Measurements from ENCODE around the gene FUS. TPM values are rescaled to one million over a fixed set of nuclear protein-coding genes. Genes with fewer than 3 reads are reported as not detected.

The FUS gene
- total RNA-seq, 2 donors from 2014 or later = 910 to 947 TPM

DNA sequence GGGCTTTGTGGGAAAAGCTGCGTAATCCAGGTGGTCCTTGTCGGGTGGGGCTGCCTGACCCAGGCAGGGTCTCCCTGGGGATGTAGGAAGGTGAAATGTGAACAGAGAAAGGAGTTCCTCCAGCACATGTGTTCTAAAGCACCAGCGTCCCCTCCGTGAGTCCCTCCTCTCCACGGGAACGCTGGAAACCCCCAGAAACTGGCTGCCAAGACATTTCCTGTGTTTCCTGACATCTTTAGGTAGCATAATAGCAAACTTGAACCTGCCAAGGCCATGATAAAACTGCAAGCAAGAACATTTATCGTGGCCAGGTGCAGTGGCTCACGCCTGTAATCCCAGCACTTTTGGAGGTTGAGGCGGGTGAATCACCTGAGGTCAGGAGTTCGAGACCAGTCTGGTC, 49.6 kb downstream of the FUS start:
- no peak for ATAC-seq
- Mint-ChIP-seq H3K27ac (no peak overlapping the region), H3K4me3 (no peak overlapping the region), H3K27me3 (no peaks in the 10 kb centered on the region), H3K4me1 (no peaks in the 10 kb centered on the region), H3K36me3 (ENCODE audit: low read depth) (no peaks in the 10 kb centered on the region)
- H3K9me3 ChIP-seq (ENCODE audit: control insufficient read depth, low read length, poor library complexity, severe bottlenecking) = no peaks in the 10 kb centered on the region
- DNase-seq = no peak

DNA sequence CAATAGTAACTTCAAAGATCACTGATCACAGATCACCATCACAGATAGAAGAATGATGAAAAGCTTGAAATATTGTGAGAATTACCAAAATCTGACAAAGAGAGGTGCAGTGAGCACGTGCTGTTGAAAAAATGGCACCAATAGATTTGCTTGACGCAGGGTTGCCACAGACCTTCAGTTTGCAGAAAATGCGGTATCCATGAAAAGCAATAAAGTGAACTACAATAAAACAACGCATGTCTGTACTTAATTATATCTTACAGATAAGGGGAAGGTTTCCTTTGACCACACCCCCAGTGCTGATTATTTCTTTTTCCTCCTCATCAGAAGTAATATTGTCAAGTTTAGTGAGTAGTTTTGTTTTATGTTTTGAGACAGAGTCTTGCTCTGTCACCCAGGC, 58.1 kb downstream of the FUS start:
- DNase-seq (no peak), ATAC-seq (no peak)
- no peaks in the 10 kb centered on the region for H3K27me3 Mint-ChIP-seq
- no peak overlapping the region for H3K4me3 Mint-ChIP-seq
- no peaks in the 10 kb centered on the region for H3K36me3 Mint-ChIP-seq (ENCODE audit: low read depth)
- no peaks in the 10 kb centered on the region for H3K9me3 ChIP-seq (ENCODE audit: control insufficient read depth, low read length, poor library complexity, severe bottlenecking)
- no peak overlapping the region for H3K27ac Mint-ChIP-seq
- peaks cover 4% of the 10 kb centered on the region for H3K4me1 Mint-ChIP-seq

Other genes with a start within 250 kb of the FUS start
- gene ORAI3, start 231.1 kb upstream of the FUS start, total RNA-seq = 1 to 10 TPM; 6.4 to 7.5 TPM
- gene SETD1A, start 222.4 kb upstream of the FUS start, total RNA-seq = 10 to 100 TPM; 31.3 to 45.5 TPM
- under 1 TPM; 0.21 to 0.60 TPM for gene HSD3B7, start 194.9 kb upstream of the FUS start, total RNA-seq
- under 1 TPM; 0.27 to 0.47 TPM for gene STX1B, start 169.5 kb upstream of the FUS start, total RNA-seq
- gene STX4, start 146.6 kb upstream of the FUS start, total RNA-seq = 10 to 100 TPM; 72.0 to 72.1 TPM
- gene ZNF668, start 105.9 kb upstream of the FUS start, total RNA-seq = 10 to 100 TPM in 1 of 2 donors, 1 to 10 TPM in 1; 9.6 to 12.1 TPM
- 10 to 100 TPM; 17.0 to 21.7 TPM for gene ZNF646, start 105.7 kb upstream of the FUS start, total RNA-seq
- 1 to 10 TPM; 3.2 to 4.4 TPM for gene PRSS53, start 91.2 kb upstream of the FUS start, total RNA-seq
- gene VKORC1, start 85.3 kb upstream of the FUS start, total RNA-seq = 10 to 100 TPM; 30.6 to 31.7 TPM
- gene BCKDK, start 71.8 kb upstream of the FUS start, total RNA-seq = 1 to 10 TPM; 8.5 to 9.9 TPM
- gene KAT8, start 62.5 kb upstream of the FUS start, total RNA-seq = 10 to 100 TPM; 86.7 to 97.6 TPM
- not detected for gene PRSS8, start 44.4 kb upstream of the FUS start, total RNA-seq
- under 1 TPM; 0.10 to 0.47 TPM for gene PRSS36, start 30.1 kb upstream of the FUS start, total RNA-seq
- 10 to 100 TPM; 17.9 to 22.1 TPM for gene PYCARD, start 22.6 kb downstream of the FUS start, total RNA-seq
- under 1 TPM; 0.08 to 0.17 TPM for gene TRIM72, start 34.0 kb downstream of the FUS start, total RNA-seq
- not detected for gene PYDC1, start 37.0 kb downstream of the FUS start, total RNA-seq
- gene ITGAM, start 79.8 kb downstream of the FUS start, total RNA-seq = 10 to 100 TPM in 1 of 2 donors, 1 to 10 TPM in 1; 7.3 to 12.5 TPM
- gene ITGAX, start 175.0 kb downstream of the FUS start, total RNA-seq = 10 to 100 TPM in 1 of 2 donors, 1 to 10 TPM in 1; 4.6 to 16.0 TPM
- not detected for gene ITGAD, start 213.2 kb downstream of the FUS start, total RNA-seq
- gene COX6A2, start 248.2 kb downstream of the FUS start, total RNA-seq = not detected